ENCODE data around the gene OXER1. TPM values are rescaled to one million over a fixed set of nuclear protein-coding genes. Genes with fewer than 3 reads are reported as not detected.

OXER1 gene
- total and polyA plus RNA-seq, 2 of the 13 experiments (the other 11 are each of a cell fraction or from before 2014, with no cell fraction given): 8.0 to 9.0 TPM

GRCh38 chr2:42788478-42788793 is 24.5 kb upstream of the OXER1 start (continued):
- TF ChIP-seq ARID5B (CRISPR knock-in tag; IDR thresholded peaks at IDR 0.05) (no peak), PAX8 (CRISPR knock-in tag; IDR thresholded peaks at IDR 0.05; ENCODE audit: borderline replicate concordance) (no peak), ZNF343 (CRISPR knock-in tag; IDR thresholded peaks at IDR 0.05) (no peak), ZNF782 (CRISPR knock-in tag; IDR thresholded peaks at IDR 0.05; ENCODE audit: borderline replicate concordance) (no peak), ZNF660 (CRISPR knock-in tag; IDR thresholded peaks at IDR 0.05; ENCODE audit: borderline replicate concordance, low read depth) (no peak), SIN3B (IDR thresholded peaks at IDR 0.05; ENCODE audit: low read length) (no peak), TMF1 (CRISPR knock-in tag; IDR thresholded peaks at IDR 0.05; ENCODE audit: low read depth) (0 out of 2 replicates have a peak, but pooled peaks have one; percentile 53), ZNF276 (CRISPR knock-in tag; IDR thresholded peaks at IDR 0.05; ENCODE audit: low read depth) (0 out of 2 replicates have a peak, but pooled peaks have one; percentile 6)
